Progenitor cell of endocrine pancreas (in vitro differentiated cells): ENCODE measurements around the gene ELAVL4. TPM values are rescaled to one million over a fixed set of nuclear protein-coding genes. Genes with fewer than 3 reads are reported as not detected.

Experiments used
- DNase-seq: peaks from one replicate; pipeline ENCODE4 v3.0.0; 2021; ENCODE audit warnings: low spot score; ENCODE audit not compliant: unreplicated experiment
- H3K27ac Mint-ChIP-seq: 2 replicates; pipeline ENCODE4 v1.8.0; 2021; ENCODE audit warnings: mild to moderate bottlenecking, moderate library complexity, mixed read lengths
- H3K27me3 Mint-ChIP-seq: 2 replicates; pipeline ENCODE4 v1.8.0; 2021; ENCODE audit warnings: mixed read lengths
- H3K36me3 Mint-ChIP-seq: 2 replicates; pipeline ENCODE4 v1.8.0; 2022; ENCODE audit warnings: mixed read lengths; ENCODE audit not compliant: insufficient read depth
- H3K4me1 Mint-ChIP-seq: 2 replicates; pipeline ENCODE4 v1.8.0; 2021; ENCODE audit warnings: low read depth, mixed read lengths
- H3K4me3 Mint-ChIP-seq: 2 replicates; pipeline ENCODE4 v1.8.0; 2021; ENCODE audit warnings: low read depth, mild to moderate bottlenecking, moderate library complexity, mixed read lengths
- H3K9me3 Mint-ChIP-seq: 2 replicates; pipeline ENCODE4 v1.8.0; 2021; ENCODE audit warnings: low read depth, mixed read lengths
- CTCF ChIP-seq: fragments of 200-600 bp; sonication (generic); IDR thresholded peaks from one replicate; pipeline ENCODE4 v1.5.0; 2021; ENCODE audit warnings: antibody characterized with exemption, mild to moderate bottlenecking; ENCODE audit not compliant: unreplicated experiment
- total RNA-seq: library from RNA; stranded (reverse); gene quantifications from 2 replicates; pipeline ENCODE4 v1.2.1, GENCODE V29; 2021

ELAVL4 gene
- total RNA-seq, 1 donor from 2014 or later: 3.6 TPM

GRCh38 chr1:50208756-50209155 is 100.0 kb downstream of the ELAVL4 start:
- H3K36me3 Mint-ChIP-seq: no peaks in the 10 kb centered on the region
- no peak for TF ChIP-seq CTCF
- H3K4me3 Mint-ChIP-seq: no peak overlapping the region
- DNase-seq: no peak
- H3K4me1 Mint-ChIP-seq: no peaks in the 10 kb centered on the region
- peaks cover 8% of the 10 kb centered on the region for H3K27me3 Mint-ChIP-seq
- no peak overlapping the region for H3K27ac Mint-ChIP-seq
- H3K9me3 Mint-ChIP-seq: no peaks in the 10 kb centered on the region

- Mint-ChIP-seq H3K9me3 (no peaks in the 10 kb centered on the region), H3K4me1 (no peaks in the 10 kb centered on the region)
- no peak for DNase-seq
These were observed 101.0 kb downstream of the ELAVL4 start for GRCh38 chr1:50209749-50210148.

GRCh38 chr1:50213505-50213904 is 104.8 kb downstream of the ELAVL4 start:
- H3K9me3 Mint-ChIP-seq: peaks cover 4% of the 10 kb centered on the region
- DNase-seq: no peak
- H3K36me3 Mint-ChIP-seq: no peaks in the 10 kb centered on the region
- peaks cover 4% of the 10 kb centered on the region for H3K27me3 Mint-ChIP-seq
- H3K27ac Mint-ChIP-seq: no peak overlapping the region
- no peak overlapping the region for H3K4me3 Mint-ChIP-seq
- TF ChIP-seq CTCF: no peak
- no peaks in the 10 kb centered on the region for H3K4me1 Mint-ChIP-seq

More at GRCh38 chr1:50209749-50210148, 101.0 kb downstream of the ELAVL4 start:
- no peak overlapping the region for H3K4me3 Mint-ChIP-seq
- no peaks in the 10 kb centered on the region for H3K36me3 Mint-ChIP-seq
- H3K27me3 Mint-ChIP-seq: peaks cover 8% of the 10 kb centered on the region
- H3K27ac Mint-ChIP-seq: no peak overlapping the region
- no peak for TF ChIP-seq CTCF

GRCh38 chr1:50214717-50215116 is 106.0 kb downstream of the ELAVL4 start:
- Mint-ChIP-seq H3K9me3 (peaks cover 8% of the 10 kb centered on the region), H3K36me3 (no peaks in the 10 kb centered on the region), H3K4me1 (no peaks in the 10 kb centered on the region), H3K27ac (no peak overlapping the region), H3K27me3 (no peaks in the 10 kb centered on the region), H3K4me3 (no peak overlapping the region)
- no peak for TF ChIP-seq CTCF
- no peak for DNase-seq

GRCh38 chr1:50218344-50219120 is 109.8 kb downstream of the ELAVL4 start:
- H3K4me1 Mint-ChIP-seq: no peaks in the 10 kb centered on the region
- DNase-seq: no peak
- TF ChIP-seq CTCF: no peak
- no peak overlapping the region for H3K4me3 Mint-ChIP-seq
- H3K27ac Mint-ChIP-seq: no peak overlapping the region
- no peaks in the 10 kb centered on the region for H3K36me3 Mint-ChIP-seq
- peaks cover 11% of the 10 kb centered on the region for H3K9me3 Mint-ChIP-seq
- H3K27me3 Mint-ChIP-seq: no peaks in the 10 kb centered on the region
